ENCODE results near the gene SLC41A1. TPM values are rescaled to one million over a fixed set of nuclear protein-coding genes. Genes with fewer than 3 reads are reported as not detected.

The SLC41A1 gene
- total RNA-seq, 6 experiments from 2014 or later, result 3.4 to 6.4 (median 4.6) TPM

DNA sequence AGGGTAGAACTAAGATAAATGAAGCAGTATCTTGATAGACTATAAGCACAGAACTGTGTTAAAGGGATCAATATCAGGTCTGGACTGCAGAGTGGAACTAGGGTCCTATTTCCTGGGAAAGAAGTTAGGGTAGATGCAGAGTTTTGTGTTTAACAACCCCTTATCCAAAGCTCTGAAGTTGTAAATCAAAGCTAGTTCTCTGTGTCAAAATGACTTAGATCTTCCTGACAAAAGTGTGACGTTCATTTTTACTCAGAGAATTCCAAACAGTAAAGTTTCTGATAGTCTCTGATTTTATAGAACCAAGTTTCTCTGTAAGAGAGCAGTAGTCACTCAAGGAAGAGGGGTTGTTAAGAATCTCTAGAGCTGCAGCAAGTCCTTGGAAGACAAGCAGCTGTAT lies 71.3 kb downstream of the SLC41A1 start:
- no peaks in the 10 kb centered on the region for H3K9me3 ChIP-seq
- H3K36me3 ChIP-seq, result no peaks in the 10 kb centered on the region
- no peak for DNase-seq
- H3K4me1 ChIP-seq, result peaks cover 0 to 31% (median 7%) of the 10 kb centered on the region in 4 donors
- ATAC-seq, result no peak
- peak overlapping the region in 1 of 3 donors; percentile 10 for H3K27ac ChIP-seq
- intact Hi-C loops (cut with DNase I), result no loop called here
- TF ChIP-seq, protein P1, sequence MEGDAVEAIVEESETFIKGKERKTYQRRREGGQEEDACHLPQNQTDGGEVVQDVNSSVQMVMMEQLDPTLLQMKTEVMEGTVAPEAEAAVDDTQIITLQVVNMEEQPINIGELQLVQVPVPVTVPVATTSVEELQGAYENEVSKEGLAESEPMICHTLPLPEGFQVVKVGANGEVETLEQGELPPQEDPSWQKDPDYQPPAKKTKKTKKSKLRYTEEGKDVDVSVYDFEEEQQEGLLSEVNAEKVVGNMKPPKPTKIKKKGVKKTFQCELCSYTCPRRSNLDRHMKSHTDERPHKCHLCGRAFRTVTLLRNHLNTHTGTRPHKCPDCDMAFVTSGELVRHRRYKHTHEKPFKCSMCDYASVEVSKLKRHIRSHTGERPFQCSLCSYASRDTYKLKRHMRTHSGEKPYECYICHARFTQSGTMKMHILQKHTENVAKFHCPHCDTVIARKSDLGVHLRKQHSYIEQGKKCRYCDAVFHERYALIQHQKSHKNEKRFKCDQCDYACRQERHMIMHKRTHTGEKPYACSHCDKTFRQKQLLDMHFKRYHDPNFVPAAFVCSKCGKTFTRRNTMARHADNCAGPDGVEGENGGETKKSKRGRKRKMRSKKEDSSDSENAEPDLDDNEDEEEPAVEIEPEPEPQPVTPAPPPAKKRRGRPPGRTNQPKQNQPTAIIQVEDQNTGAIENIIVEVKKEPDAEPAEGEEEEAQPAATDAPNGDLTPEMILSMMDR (IDR thresholded peaks at IDR 0.05), result no peak
- no peak for TF ChIP-seq POLR2A (IDR thresholded peaks at IDR 0.05)
- no peaks in the 10 kb centered on the region for H3K27me3 ChIP-seq
- no peak overlapping the region for H3K4me3 ChIP-seq
- 46% methylated on average over 1 of the region's 1 CpG for WGBS (ENCODE audit: insufficient coverage, low coverage, low lambda C conversion rate, missing lambda C conversion rate)

- TF ChIP-seq, protein P1 (IDR thresholded peaks at IDR 0.05), result peak in 2 of 4 donors; percentile 22 to 34
- TF ChIP-seq POLR2A (IDR thresholded peaks at IDR 0.05), result no peak
- Histone ChIP-seq H3K36me3 (no peaks in the 10 kb centered on the region), H3K27me3 (no peaks in the 10 kb centered on the region), H3K4me3 (no peak overlapping the region), H3K27ac (no peak overlapping the region), H3K4me1 (peaks cover 0 to 29% (median 4%) of the 10 kb centered on the region in 4 donors), H3K9me3 (no peaks in the 10 kb centered on the region)
- intact Hi-C loops (cut with DNase I), result no loop called here
- ATAC-seq, result peak in 3 of 4 donors; percentile 41 to 47 (median 46)
- WGBS (ENCODE audit: insufficient coverage, low coverage, low lambda C conversion rate, missing lambda C conversion rate), result 56% methylated on average over 4 of the region's 5 CpGs
- DNase-seq, result no peak
Observed at GRCh38 chr1:205739348-205740160, 73.4 kb downstream of the SLC41A1 start.

Other genes starting within 250 kb of the SLC41A1 start
- 10 to 100 TPM; 15.1 to 39.2 (median 26.9) TPM for gene ELK4, start 181.2 kb downstream of the SLC41A1 start, total RNA-seq
- gene SLC45A3, start 132.7 kb downstream of the SLC41A1 start, total RNA-seq, result 10 to 100 TPM in 2 of 6 experiments, 1 to 10 TPM in 4; 6.9 to 27.0 (median 7.9) TPM
- 10 to 100 TPM; 32.8 to 91.1 (median 68.6) TPM for gene NUCKS1, start 63.0 kb downstream of the SLC41A1 start, total RNA-seq
- gene RAB29, start 37.7 kb downstream of the SLC41A1 start, total RNA-seq, result 10 to 100 TPM; 16.4 to 26.8 (median 21.2) TPM
- under 1 TPM in 4 of 6 experiments, not detected in 2; 0.12 to 0.42 (median 0.15) TPM for gene PM20D1, start 36.9 kb upstream of the SLC41A1 start, total RNA-seq
- under 1 TPM in 1 of 6 experiments, not detected in 5; 0.09 TPM for gene SLC26A9, start 130.3 kb upstream of the SLC41A1 start, total RNA-seq
- gene RAB7B, start 190.2 kb upstream of the SLC41A1 start, total RNA-seq, result 1 to 10 TPM in 1 of 6 experiments, under 1 TPM in 5; 0.14 to 1.4 (median 0.37) TPM
- gene CTSE, start 210.7 kb upstream of the SLC41A1 start, total RNA-seq, result under 1 TPM in 2 of 6 experiments, not detected in 4; 0.11 to 0.22 TPM
- gene RHEX, start 240.0 kb upstream of the SLC41A1 start, total RNA-seq, result under 1 TPM in 5 of 6 experiments, not detected in 1; 0.18 to 0.57 (median 0.26) TPM